Mesenchymal stem cell (in vitro differentiated cells and primary cell): ENCODE measurements around the gene PAWR.
"Not testable (repeated sequence)": the region's sequence is repeated elsewhere in the genome, so short reads cannot be mapped to it uniquely, and the experiment has no call there.

Experiments
- DNase-seq: peaks from one replicate; pipeline ENCODE4 v3.0.0-alpha.2; 2013
- H2AFZ ChIP-seq: one replicate; pipeline ENCODE4 v1.6.1; 2013; ENCODE audit warnings: low read depth, mild to moderate bottlenecking, control low read depth, inconsistent platforms, low read length, moderate library complexity
- H2AK5ac ChIP-seq: 2 replicates; pipeline ENCODE4 v1.6.1; 2013; ENCODE audit warnings: low read length, moderate library complexity, mild to moderate bottlenecking, inconsistent platforms; ENCODE audit not compliant: severe bottlenecking
- H2BK120ac ChIP-seq: one replicate; pipeline ENCODE4 v1.6.1; 2013; ENCODE audit warnings: low read depth, mild to moderate bottlenecking, inconsistent platforms, low read length, moderate library complexity
- H2BK12ac ChIP-seq, 2 experiments: one replicate each; pipeline ENCODE4 v1.6.1; 2013; ENCODE audit warnings: inconsistent platforms in 2 of 2, low read length in 2 of 2, mild to moderate bottlenecking in 2 of 2, moderate library complexity in 2 of 2, control low read depth in 1 of 2
- H2BK15ac ChIP-seq: one replicate; pipeline ENCODE4 v1.6.1; 2013; ENCODE audit warnings: mild to moderate bottlenecking, low read depth, inconsistent platforms; ENCODE audit not compliant: poor library complexity, severe bottlenecking
- H2BK5ac ChIP-seq: 2 replicates; pipeline ENCODE4 v1.6.1; 2013; ENCODE audit warnings: low read depth, mild to moderate bottlenecking, low read length, control low read depth, inconsistent platforms; ENCODE audit not compliant: poor library complexity, severe bottlenecking
- H3K14ac ChIP-seq, 2 experiments: one replicate each; pipeline ENCODE4 v1.6.1; 2013; ENCODE audit warnings: inconsistent platforms in 2 of 2, low read length in 2 of 2, control low read depth in 1 of 2, mild to moderate bottlenecking in 1 of 2, moderate library complexity in 1 of 2
- H3K18ac ChIP-seq, 2 experiments: one replicate each; pipeline ENCODE4 v1.6.1; 2013; ENCODE audit warnings: inconsistent platforms in 2 of 2, low read length in 2 of 2, control low read depth in 1 of 2, low read depth in 1 of 2, mild to moderate bottlenecking in 1 of 2
- H3K23ac ChIP-seq, 2 experiments: one replicate each; pipeline ENCODE4 v1.6.1; 2013; ENCODE audit warnings: inconsistent platforms in 2 of 2, low read length in 2 of 2, mild to moderate bottlenecking in 2 of 2, moderate library complexity in 2 of 2, control low read depth in 1 of 2
- H3K27ac ChIP-seq: 2 replicates; pipeline ENCODE4 v1.5.1; 2013; ENCODE audit warnings: mild to moderate bottlenecking, moderate library complexity, low read length, control low read depth, inconsistent platforms; ENCODE audit not compliant: poor library complexity, severe bottlenecking
- H3K27me3 ChIP-seq, 2 experiments: 2 replicates each; pipeline versions ENCODE4 v1.6.1 to v1.7.0; 2013; ENCODE audit warnings: low read length in 2 of 2, mild to moderate bottlenecking in 2 of 2, moderate library complexity in 2 of 2, control low read depth in 1 of 2, inconsistent platforms in 1 of 2; ENCODE audit not compliant: control insufficient read depth in 1 of 2, insufficient read depth in 1 of 2
- H3K36me3 ChIP-seq, 2 experiments: 2 replicates each; pipeline versions ENCODE4 v1.6.1 to v1.7.0; 2013; ENCODE audit warnings: low read length in 2 of 2, control low read depth in 1 of 2, inconsistent platforms in 1 of 2, low read depth in 1 of 2, mild to moderate bottlenecking in 1 of 2; ENCODE audit not compliant: insufficient read depth in 2 of 2, control insufficient read depth in 1 of 2
- H3K4ac ChIP-seq, 2 experiments: one replicate each; pipeline ENCODE4 v1.6.1; 2013; ENCODE audit warnings: inconsistent platforms in 2 of 2, low read length in 2 of 2, mild to moderate bottlenecking in 2 of 2, moderate library complexity in 2 of 2, control low read depth in 1 of 2, low read depth in 1 of 2
- H3K4me1 ChIP-seq: 2 replicates; pipeline ENCODE4 v1.6.1; 2013; ENCODE audit warnings: low read depth, low read length, control low read depth; ENCODE audit not compliant: control insufficient read depth, insufficient read depth
- H3K4me2 ChIP-seq: 2 replicates; pipeline ENCODE4 v1.6.1; 2013; ENCODE audit warnings: low read length, mild to moderate bottlenecking, inconsistent platforms; ENCODE audit not compliant: poor library complexity, severe bottlenecking
- H3K4me3 ChIP-seq, 2 experiments: 2 replicates each; pipeline versions ENCODE4 v1.5.1 to v1.7.0; 2013; ENCODE audit warnings: low read length in 2 of 2, mild to moderate bottlenecking in 2 of 2, control low read depth in 1 of 2, low read depth in 1 of 2; ENCODE audit not compliant: insufficient read depth in 1 of 2
- H3K79me1 ChIP-seq: replicated peaks from 2 replicates; pipeline ENCODE4 v1.6.1; 2013; ENCODE audit warnings: mild to moderate bottlenecking, control low read depth, low read length, inconsistent platforms; ENCODE audit not compliant: poor library complexity, severe bottlenecking
- H3K9ac ChIP-seq: 2 replicates; pipeline ENCODE4 v1.7.0; 2013; ENCODE audit warnings: mild to moderate bottlenecking, low read length, moderate library complexity
- H3K9me3 ChIP-seq: 2 replicates; pipeline ENCODE4 v1.7.0; 2013; ENCODE audit warnings: mild to moderate bottlenecking, low read length; ENCODE audit not compliant: control insufficient read depth
- H4K8ac ChIP-seq: one replicate; pipeline ENCODE4 v1.6.1; 2013; ENCODE audit warnings: inconsistent platforms, mild to moderate bottlenecking, low read length, moderate library complexity
- H4K91ac ChIP-seq: one replicate; pipeline ENCODE4 v1.6.1; 2013; ENCODE audit warnings: mild to moderate bottlenecking, low read length, inconsistent platforms
- WGBS: methylation state at CpG from one replicate; pipeline ENCODE4 v1.1.7; 2013; ENCODE audit warnings: mixed read lengths; 5-methylcytosine and 5-hydroxymethylcytosine counted together

PAWR gene

GRCh38 chr12:79652521-79652920 is 38.2 kb downstream of the PAWR start:
- Histone ChIP-seq H3K27ac (no peak overlapping the region), H4K8ac (no peak overlapping the region), H4K91ac (no peak overlapping the region), H3K4ac (no peak overlapping the region), H3K36me3 (peaks cover 0 to 2% of the 10 kb centered on the region in 2 experiments), H3K4me3 (no peak overlapping the region), H3K9ac (no peak overlapping the region), H2BK120ac (no peak overlapping the region), H3K79me1 (peaks cover 3% of the 10 kb centered on the region), H2AK5ac (no peak overlapping the region), H2BK15ac (no peak overlapping the region), H3K14ac (no peak overlapping the region), H3K18ac (no peak overlapping the region), H3K4me1 (peaks cover 3% of the 10 kb centered on the region), H2BK5ac (no peak overlapping the region), H2BK12ac (no peak overlapping the region), H3K9me3 (no peaks in the 10 kb centered on the region), H2AFZ (no peak overlapping the region), H3K27me3 (no peaks in the 10 kb centered on the region), H3K4me2 (no peak overlapping the region), H3K23ac (no peak overlapping the region)
- no peak for DNase-seq
- no CpG with 5 or more reads among the region's 1 CpG for whole genome bisulfite sequencing

GRCh38 chr12:79650440-79650839 is 40.3 kb downstream of the PAWR start:
- H3K4me2 ChIP-seq: no peak overlapping the region
- no peak overlapping the region for H3K4me3 ChIP-seq
- H3K27ac ChIP-seq: no peak overlapping the region
- H3K4me1 ChIP-seq: peaks cover 3% of the 10 kb centered on the region
- no peak overlapping the region for H2AFZ ChIP-seq
- H3K4ac ChIP-seq: no peak overlapping the region
- no peak overlapping the region for H3K9ac ChIP-seq
- no peak overlapping the region for H3K14ac ChIP-seq
- WGBS: 100% methylated on average over 1 of the region's 2 CpGs
- H2BK5ac ChIP-seq: no peak overlapping the region
- no peaks in the 10 kb centered on the region for H3K27me3 ChIP-seq
- no peak overlapping the region for H4K8ac ChIP-seq
- H2AK5ac ChIP-seq: no peak overlapping the region
- H3K36me3 ChIP-seq: peaks cover 0 to 2% of the 10 kb centered on the region in 2 experiments
- no peak overlapping the region for H4K91ac ChIP-seq
- H3K18ac ChIP-seq: no peak overlapping the region
- no peak overlapping the region for H3K23ac ChIP-seq
- H2BK15ac ChIP-seq: no peak overlapping the region
- no peaks in the 10 kb centered on the region for H3K9me3 ChIP-seq
- no peak overlapping the region for H2BK120ac ChIP-seq
- H2BK12ac ChIP-seq: no peak overlapping the region
- H3K79me1 ChIP-seq: peaks cover 2% of the 10 kb centered on the region
- DNase-seq: no peak

DNA sequence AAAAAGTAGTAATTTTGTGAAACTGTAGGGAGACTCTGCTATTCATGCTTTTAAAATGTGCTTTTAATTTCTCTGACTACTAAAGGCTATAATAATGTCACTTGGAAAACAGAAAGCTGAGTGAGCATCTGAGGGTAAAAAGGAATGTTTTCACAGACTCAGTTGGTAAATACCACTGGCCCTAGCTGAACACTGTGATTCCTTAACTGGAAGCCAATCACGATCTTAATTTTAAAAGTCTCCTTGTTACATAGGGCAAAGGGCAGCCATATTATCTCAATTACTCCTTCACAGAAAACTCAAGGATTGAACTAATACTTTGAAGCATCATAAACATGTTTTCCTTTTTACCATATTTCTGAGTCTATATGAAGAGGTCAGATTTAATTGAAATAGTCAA is 41.9 kb downstream of the PAWR start:
- Histone ChIP-seq H3K4me3 (no peak overlapping the region), H2AK5ac (no peak overlapping the region), H3K27ac (no peak overlapping the region), H3K27me3 (no peaks in the 10 kb centered on the region), H3K23ac (no peak overlapping the region), H4K8ac (no peak overlapping the region), H3K18ac (no peak overlapping the region), H4K91ac (no peak overlapping the region), H2BK12ac (no peak overlapping the region), H2BK15ac (no peak overlapping the region), H3K14ac (no peak overlapping the region), H2BK5ac (no peak overlapping the region), H3K4me2 (no peak overlapping the region), H3K36me3 (peaks cover 0 to 2% of the 10 kb centered on the region in 2 experiments), H3K79me1 (peaks cover 2% of the 10 kb centered on the region), H3K9me3 (no peaks in the 10 kb centered on the region), H3K4ac (no peak overlapping the region), H2BK120ac (no peak overlapping the region), H2AFZ (no peak overlapping the region), H3K9ac (no peak overlapping the region), H3K4me1 (peaks cover 3% of the 10 kb centered on the region)
- WGBS: 100% methylated on average over 1 of the region's 1 CpG
- no peak for DNase-seq

DNA sequence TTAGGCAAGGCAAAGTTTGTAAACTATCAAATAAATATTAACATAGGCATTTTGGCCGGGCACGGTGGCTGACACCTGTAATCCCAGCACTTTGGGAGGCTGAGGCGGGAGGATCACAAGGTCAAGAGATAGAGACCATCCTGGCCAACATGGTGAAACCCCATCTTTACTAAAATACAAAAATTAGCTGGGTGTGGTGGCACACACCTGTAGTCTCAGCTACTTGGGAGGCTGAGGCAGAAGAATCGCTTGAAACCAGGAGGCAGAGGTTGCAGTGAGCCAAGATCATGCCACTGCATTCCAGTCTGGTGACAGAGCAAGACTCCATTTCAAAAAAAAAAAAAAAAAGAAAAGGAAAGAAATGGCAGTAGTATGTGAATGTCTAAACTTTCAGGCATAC is 43.9 kb downstream of the PAWR start:
- not testable (repeated sequence) for H3K36me3 ChIP-seq, H2AK5ac ChIP-seq, H3K14ac ChIP-seq, H3K27ac ChIP-seq, H2BK120ac ChIP-seq, H3K9me3 ChIP-seq, H2AFZ ChIP-seq, H3K4me2 ChIP-seq, H3K4ac ChIP-seq, DNase-seq, H3K79me1 ChIP-seq, H3K4me1 ChIP-seq, H3K18ac ChIP-seq, H2BK12ac ChIP-seq, H4K8ac ChIP-seq, H2BK15ac ChIP-seq, H3K9ac ChIP-seq, H3K23ac ChIP-seq, H4K91ac ChIP-seq, H3K27me3 ChIP-seq, H3K4me3 ChIP-seq, H2BK5ac ChIP-seq
- WGBS: 98% methylated on average over 4 of the region's 4 CpGs
